Right renal cortex interstitium (tissue), 3 donors: ENCODE data around the gene MTERF1. TPM values are rescaled to one million over a fixed set of nuclear protein-coding genes. Genes with fewer than 3 reads are reported as not detected.
"Not testable (repeated sequence)": the region's sequence is repeated elsewhere in the genome, so short reads cannot be mapped to it uniquely, and the experiment has no call there.

Experiments used
- DNase-seq, 3 donors: peaks; one replicate each; pipeline ENCODE4 v3.0.0-alpha.2; 2013; ENCODE audit warnings: low read depth in 3 of 3, low spot score in 2 of 3
- polyA plus RNA-seq, 3 donors: library from polyadenylated mRNA; unstranded; fragments of 120-200 nt; gene quantifications; one replicate each; pipeline ENCODE4 v1.2.1, GENCODE V29; 2013; ENCODE audit not compliant: insufficient read length in 3 of 3

Gene MTERF1
- polyA plus RNA-seq, 3 donors, result 20.8 to 23.4 (median 22.6) TPM

- not testable (repeated sequence) for DNase-seq
Observed at GRCh38 chr7:91887336-91888213, 7.1 kb upstream of the MTERF1 start.

- DNase-seq, result no peak
Observed at GRCh38 chr7:91883676-91884362, 3.3 kb upstream of the MTERF1 start.

GRCh38 chr7:91880016-91880412 is 488 bp downstream of the MTERF1 start:
- no peak for DNase-seq

- DNase-seq, result no peak
Observed at GRCh38 chr7:91876391-91877133, 3.9 kb downstream of the MTERF1 start.

- no peak for DNase-seq
Observed at GRCh38 chr7:91875851-91876250, 4.7 kb downstream of the MTERF1 start.

GRCh38 chr7:91872928-91873327 is 7.6 kb downstream of the MTERF1 start:
- DNase-seq, result no peak

- no peak for DNase-seq
Observed at GRCh38 chr7:91872069-91872468, 8.4 kb downstream of the MTERF1 start.

- no peak for DNase-seq
Observed at GRCh38 chr7:91869661-91870060, 10.8 kb downstream of the MTERF1 start.

- no peak for DNase-seq
Observed at GRCh38 chr7:91866599-91867148, 13.8 kb downstream of the MTERF1 start.

GRCh38 chr7:91865511-91865910 is 15.0 kb downstream of the MTERF1 start:
- no peak for DNase-seq

GRCh38 chr7:91864604-91865003 is 15.9 kb downstream of the MTERF1 start:
- not testable (repeated sequence) for DNase-seq

- no peak for DNase-seq
Observed at GRCh38 chr7:91864070-91864469, 16.4 kb downstream of the MTERF1 start.

- DNase-seq, result no peak
Observed at GRCh38 chr7:91852263-91852741, 28.2 kb downstream of the MTERF1 start.

- no peak for DNase-seq
Observed at GRCh38 chr7:91850455-91850854, 30.0 kb downstream of the MTERF1 start.

- no peak for DNase-seq
Observed at GRCh38 chr7:91847876-91848588, 32.5 kb downstream of the MTERF1 start.

- no peak for DNase-seq
Observed at GRCh38 chr7:91847231-91847630, 33.3 kb downstream of the MTERF1 start.

- DNase-seq, result no peak
Observed at GRCh38 chr7:91846436-91846835, 34.1 kb downstream of the MTERF1 start.

GRCh38 chr7:91843831-91844230 is 36.7 kb downstream of the MTERF1 start:
- no peak for DNase-seq

- DNase-seq, result no peak
Observed at GRCh38 chr7:91838439-91838838, 42.1 kb downstream of the MTERF1 start.

- DNase-seq, result no peak
Observed at GRCh38 chr7:91837397-91838070, 43.0 kb downstream of the MTERF1 start.
